ENCODE results near the gene SLCO3A1. TPM values are rescaled to one million over a fixed set of nuclear protein-coding genes. Genes with fewer than 3 reads are reported as not detected.

The SLCO3A1 gene
- total and polyA plus RNA-seq, 2 experiments from 2014 or later, result 35.5 to 71.9 TPM

GRCh38 chr15:91980502-91981267 lies 127.2 kb downstream of the SLCO3A1 start:
- peaks cover 31% of the 10 kb centered on the region for H3K4me1 ChIP-seq (ENCODE audit: low read depth)
- peak in 1 of 2 donors; percentile 38 for DNase-seq (ENCODE audit: low read depth in 1 of 2, low spot score in 1 of 2)
- H3K4me3 ChIP-seq, result no peak overlapping the region
- no peaks in the 10 kb centered on the region for H3K9me3 ChIP-seq (ENCODE audit: low read depth)
- H3K27ac ChIP-seq, result peak overlapping the region; percentile 63
- no peaks in the 10 kb centered on the region for H3K27me3 ChIP-seq
- H3K36me3 ChIP-seq, result no peaks in the 10 kb centered on the region
- no peak for TF ChIP-seq CTCF (IDR thresholded peaks at IDR 0.05; ENCODE audit: low read depth, low read length)

DNA sequence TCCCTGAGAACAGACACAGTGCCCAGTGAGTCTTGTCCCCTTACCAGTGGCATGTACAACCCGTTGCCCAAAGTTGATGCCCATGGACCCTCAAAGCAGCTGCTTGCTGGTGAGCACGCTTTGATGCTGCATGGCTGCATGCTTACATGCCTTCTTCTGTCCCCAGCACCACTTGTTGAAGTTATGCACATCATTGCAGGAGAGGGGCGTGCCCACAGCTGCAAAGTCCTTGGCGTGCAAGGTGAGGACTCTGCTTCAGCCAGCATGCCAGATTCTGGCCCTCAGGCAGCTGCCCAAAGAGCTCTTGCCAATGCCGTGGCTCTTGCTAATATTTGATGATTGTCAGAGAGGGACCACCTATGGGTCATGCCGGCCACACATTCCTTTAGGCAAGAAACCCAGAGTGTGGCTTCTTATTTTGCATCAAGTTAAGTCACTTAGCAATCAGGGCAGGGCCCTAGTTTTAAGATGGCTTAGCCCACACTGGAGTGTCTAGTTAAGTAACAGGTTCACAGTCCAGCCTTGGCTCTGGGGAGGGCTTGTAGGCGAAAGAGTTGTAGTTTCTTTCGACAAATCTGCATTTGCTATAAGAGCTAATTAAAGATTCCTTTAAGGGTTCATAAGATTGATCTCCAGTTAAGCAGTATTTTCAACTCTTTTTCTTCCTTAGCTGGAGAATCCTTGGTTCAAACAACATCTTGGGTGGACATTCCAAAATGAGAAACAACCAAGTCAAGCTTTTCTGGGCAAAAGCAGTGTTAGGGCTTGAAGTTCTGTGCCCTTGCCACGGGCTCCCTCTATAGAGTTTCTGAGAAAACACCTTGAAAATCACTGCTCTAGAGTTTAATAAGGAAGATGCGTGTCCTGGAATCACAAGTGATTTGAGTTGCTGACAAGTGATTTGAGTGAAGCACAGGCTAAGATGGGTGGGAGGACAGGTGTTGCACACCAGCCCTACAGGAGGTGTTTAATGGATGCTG lies 128.6 kb downstream of the SLCO3A1 start:
- TF ChIP-seq CTCF (IDR thresholded peaks at IDR 0.05; ENCODE audit: low read depth, low read length), result no peak
- H3K27me3 ChIP-seq, result no peaks in the 10 kb centered on the region
- no peak for DNase-seq (ENCODE audit: low read depth in 1 of 2, low spot score in 1 of 2)
- no peak overlapping the region for H3K4me3 ChIP-seq
- peaks cover 31% of the 10 kb centered on the region for H3K4me1 ChIP-seq (ENCODE audit: low read depth)
- no peaks in the 10 kb centered on the region for H3K36me3 ChIP-seq
- no peak overlapping the region for H3K27ac ChIP-seq
- H3K9me3 ChIP-seq (ENCODE audit: low read depth), result no peaks in the 10 kb centered on the region

- Histone ChIP-seq H3K27ac (no peak overlapping the region), H3K27me3 (no peaks in the 10 kb centered on the region)
- peak in 1 of 2 donors; percentile 44 for DNase-seq (ENCODE audit: low read depth in 1 of 2, low spot score in 1 of 2)
Observed at GRCh38 chr15:91983729-91984340, 130.3 kb downstream of the SLCO3A1 start.

GRCh38 chr15:91985297-91985696 lies 131.8 kb downstream of the SLCO3A1 start:
- no peak overlapping the region for H3K27ac ChIP-seq
- DNase-seq (ENCODE audit: low read depth in 1 of 2, low spot score in 1 of 2), result no peak
- no peaks in the 10 kb centered on the region for H3K36me3 ChIP-seq
- TF ChIP-seq CTCF (IDR thresholded peaks at IDR 0.05; ENCODE audit: low read depth, low read length), result no peak
- no peaks in the 10 kb centered on the region for H3K27me3 ChIP-seq
- no peaks in the 10 kb centered on the region for H3K9me3 ChIP-seq (ENCODE audit: low read depth)
- H3K4me1 ChIP-seq (ENCODE audit: low read depth), result peaks cover 14% of the 10 kb centered on the region
- no peak overlapping the region for H3K4me3 ChIP-seq

More at GRCh38 chr15:91983729-91984340, 130.3 kb downstream of the SLCO3A1 start:
- no peak overlapping the region for H3K4me3 ChIP-seq
- H3K9me3 ChIP-seq (ENCODE audit: low read depth), result no peaks in the 10 kb centered on the region
- no peak for TF ChIP-seq CTCF (IDR thresholded peaks at IDR 0.05; ENCODE audit: low read depth, low read length)
- H3K4me1 ChIP-seq (ENCODE audit: low read depth), result peaks cover 29% of the 10 kb centered on the region
- no peaks in the 10 kb centered on the region for H3K36me3 ChIP-seq

GRCh38 chr15:91988071-91988470 lies 134.6 kb downstream of the SLCO3A1 start:
- H3K4me1 ChIP-seq (ENCODE audit: low read depth), result peaks cover 14% of the 10 kb centered on the region
- no peaks in the 10 kb centered on the region for H3K36me3 ChIP-seq
- no peaks in the 10 kb centered on the region for H3K9me3 ChIP-seq (ENCODE audit: low read depth)
- no peak for DNase-seq (ENCODE audit: low read depth in 1 of 2, low spot score in 1 of 2)
- H3K27ac ChIP-seq, result no peak overlapping the region
- TF ChIP-seq CTCF (IDR thresholded peaks at IDR 0.05; ENCODE audit: low read depth, low read length), result no peak
- no peak overlapping the region for H3K4me3 ChIP-seq
- H3K27me3 ChIP-seq, result no peaks in the 10 kb centered on the region
